ENCODE data around the gene KLC1. TPM values are rescaled to one million over a fixed set of nuclear protein-coding genes. Genes with fewer than 3 reads are reported as not detected.
A peak's percentile ranks its signal among the peaks of the same experiment; 100 is the strongest.
"Not testable (repeated sequence)": the region's sequence is repeated elsewhere in the genome, so short reads cannot be mapped to it uniquely, and the experiment has no call there.

Gene KLC1
- total RNA-seq, result 100 to 1,000 TPM; 102 to 127 (median 110) TPM

DNA sequence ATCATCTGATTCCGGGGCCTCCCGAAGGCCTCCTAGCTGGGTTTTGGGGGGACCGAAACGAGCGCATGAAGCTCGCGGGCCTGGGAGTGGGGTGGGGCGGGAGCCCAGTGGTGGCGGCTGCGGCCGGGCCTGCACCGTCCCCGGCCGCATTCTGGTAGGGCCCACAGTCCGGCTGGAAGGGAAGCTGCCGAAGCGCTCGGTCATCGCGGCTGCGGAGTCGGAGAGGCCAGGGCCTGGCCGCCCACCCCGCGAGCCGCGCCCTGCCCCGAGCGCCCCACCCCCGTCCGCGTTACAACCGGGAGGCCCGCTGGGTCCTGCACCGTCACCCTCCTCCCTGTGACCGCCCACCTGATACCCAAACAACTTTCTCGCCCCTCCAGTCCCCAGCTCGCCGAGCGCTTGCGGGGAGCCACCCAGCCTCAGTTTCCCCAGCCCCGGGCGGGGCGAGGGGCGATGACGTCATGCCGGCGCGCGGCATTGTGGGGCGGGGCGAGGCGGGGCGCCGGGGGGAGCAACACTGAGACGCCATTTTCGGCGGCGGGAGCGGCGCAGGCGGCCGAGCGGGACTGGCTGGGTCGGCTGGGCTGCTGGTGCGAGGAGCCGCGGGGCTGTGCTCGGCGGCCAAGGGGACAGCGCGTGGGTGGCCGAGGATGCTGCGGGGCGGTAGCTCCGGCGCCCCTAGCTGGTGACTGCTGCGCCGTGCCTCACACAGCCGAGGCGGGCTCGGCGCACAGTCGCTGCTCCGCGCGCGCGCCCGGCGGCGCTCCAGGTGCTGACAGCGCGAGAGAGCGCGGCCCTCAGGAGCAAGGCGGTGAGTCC, at the start of gene KLC1:
Gene KLC1, plus strand, starts transcription at position 528 of the 819 bp plus-strand sequence. CDS start 25,354 bp downstream, outside the sequence.
- Mint-ChIP-seq H3K36me3 (ENCODE audit: insufficient read depth) (peaks cover 2% of the 10 kb centered on the region), H3K4me3 (peak within 1 kb of the TSS; percentile 91), H3K9me3 (no peaks in the 10 kb centered on the region), H3K27me3 (ENCODE audit: low read depth) (no peaks in the 10 kb centered on the region), H3K4me1 (ENCODE audit: low read depth) (peaks cover 42% of the 10 kb centered on the region)
- DNase-seq (peak; percentile 82), ATAC-seq (peak; percentile 80 to 81)

DNA sequence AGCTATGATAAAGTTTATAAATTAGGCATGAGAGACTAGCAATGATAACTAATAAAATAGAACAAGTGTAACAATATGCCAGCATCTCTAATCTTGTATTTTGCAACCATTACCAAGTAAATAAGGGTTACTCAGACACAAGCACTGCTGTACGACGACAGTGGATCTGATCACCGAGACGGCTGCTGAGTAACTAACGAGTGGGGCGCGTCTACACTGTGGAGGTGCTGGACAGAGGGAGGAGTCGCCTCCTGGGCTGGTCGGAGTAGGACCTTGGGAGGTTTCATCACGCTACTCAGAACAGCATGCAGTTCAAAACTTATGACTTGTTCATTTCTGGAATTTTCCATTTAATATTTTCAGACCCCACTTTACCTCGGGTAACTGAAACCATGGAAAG, 47.8 kb upstream of the KLC1 start:
- no peak for DNase-seq
- peaks cover 12% of the 10 kb centered on the region for H3K36me3 Mint-ChIP-seq (ENCODE audit: insufficient read depth)
- no peaks in the 10 kb centered on the region for H3K4me1 Mint-ChIP-seq (ENCODE audit: low read depth)
- ATAC-seq, result no peak
- no peaks in the 10 kb centered on the region for H3K27me3 Mint-ChIP-seq (ENCODE audit: low read depth)
- no peaks in the 10 kb centered on the region for H3K9me3 Mint-ChIP-seq
- H3K4me3 Mint-ChIP-seq, result no peak overlapping the region

DNA sequence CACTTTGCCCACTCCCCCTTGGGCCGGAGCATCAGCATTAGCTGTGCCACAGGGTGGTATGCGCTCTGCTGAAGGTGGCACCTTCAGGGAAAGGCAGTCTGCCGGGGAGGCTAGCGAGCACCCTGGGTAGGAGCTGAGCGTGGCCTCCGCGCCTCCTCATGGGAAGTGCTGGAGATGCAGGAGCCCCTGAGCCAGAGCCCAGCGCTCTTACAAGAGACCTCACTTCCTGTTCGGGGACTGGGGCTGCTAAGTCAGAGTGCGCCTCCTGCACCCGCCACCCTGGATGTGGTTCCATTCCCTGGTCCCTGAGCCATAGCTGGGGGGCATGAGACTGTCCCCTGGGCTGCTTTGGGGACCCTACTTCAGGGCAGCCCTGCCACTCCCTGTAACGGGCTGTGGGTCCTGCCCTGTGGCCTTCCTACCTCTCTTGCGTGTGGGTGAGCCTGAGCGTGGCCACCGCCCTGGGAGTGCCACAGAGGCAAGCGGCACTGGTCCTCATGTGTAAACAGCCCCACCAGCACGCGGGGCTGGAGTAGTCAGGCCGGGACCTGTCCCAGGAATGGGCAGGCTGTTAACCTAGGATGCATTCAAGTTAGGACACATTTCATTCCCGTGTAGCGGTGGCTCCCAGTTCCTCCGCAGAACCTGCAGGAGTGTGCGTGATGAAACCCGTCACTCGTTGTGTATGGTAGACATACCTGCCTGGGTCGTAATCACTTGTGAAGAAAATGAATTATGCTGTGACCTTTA, 46.9 kb upstream of the KLC1 start:
- Mint-ChIP-seq H3K36me3 (ENCODE audit: insufficient read depth) (peaks cover 15% of the 10 kb centered on the region), H3K4me1 (ENCODE audit: low read depth) (no peaks in the 10 kb centered on the region), H3K27me3 (ENCODE audit: low read depth) (no peaks in the 10 kb centered on the region), H3K9me3 (no peaks in the 10 kb centered on the region), H3K4me3 (no peak overlapping the region)
- DNase-seq (no peak), ATAC-seq (no peak)

DNA sequence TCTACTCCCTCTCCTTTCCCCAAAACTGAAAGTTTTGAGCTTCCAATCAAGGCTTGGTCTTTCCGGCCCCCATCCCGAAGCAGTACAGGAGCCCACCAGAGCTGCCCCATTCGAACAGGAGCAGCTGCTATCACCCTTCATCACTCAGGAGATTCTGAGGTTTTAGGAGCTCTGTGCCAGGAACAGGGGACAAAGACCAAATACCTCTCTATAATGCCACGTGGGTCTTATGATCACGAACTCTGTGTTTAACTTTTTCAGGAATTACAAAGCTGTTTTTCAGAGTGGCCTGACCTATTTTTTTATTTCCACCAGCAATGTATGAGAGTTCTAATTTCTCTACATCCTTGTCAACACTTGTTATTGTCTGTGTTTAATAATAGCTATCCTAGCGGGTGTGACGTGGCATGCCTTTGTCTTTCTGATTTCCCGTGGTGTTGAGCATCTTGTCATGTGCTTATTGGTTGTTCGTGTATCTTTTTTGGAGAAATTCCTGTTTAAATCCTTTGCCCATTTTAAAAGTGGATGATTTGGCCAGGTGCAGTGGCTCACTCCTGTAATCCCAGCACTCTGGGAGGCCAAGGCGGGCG, 44.6 kb upstream of the KLC1 start:
- DNase-seq (no peak), ATAC-seq (no peak)
- Mint-ChIP-seq H3K27me3 (ENCODE audit: low read depth) (no peaks in the 10 kb centered on the region), H3K4me3 (no peak overlapping the region), H3K4me1 (ENCODE audit: low read depth) (no peaks in the 10 kb centered on the region), H3K36me3 (ENCODE audit: insufficient read depth) (peaks cover 20% of the 10 kb centered on the region), H3K9me3 (no peaks in the 10 kb centered on the region)

DNA sequence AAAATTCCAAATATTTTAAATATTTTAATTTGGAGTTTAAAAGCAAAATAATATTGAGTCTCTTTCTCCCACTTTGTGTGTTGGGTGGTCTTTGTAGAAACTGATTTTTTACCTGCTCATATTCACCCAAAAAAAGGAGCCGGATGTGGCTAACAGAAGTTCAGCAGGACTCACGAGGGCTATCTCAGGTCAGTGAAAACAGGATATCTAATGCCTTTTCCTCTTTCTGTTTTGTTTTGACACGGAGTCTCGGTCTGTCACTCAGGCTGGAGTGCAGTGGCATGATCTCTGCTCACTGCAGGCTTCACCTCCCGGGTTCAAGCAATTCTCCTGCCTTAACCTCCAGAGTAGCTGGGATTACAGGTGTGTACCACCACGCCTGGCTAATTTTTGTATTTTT, 35.4 kb upstream of the KLC1 start:
- Mint-ChIP-seq H3K4me1 (ENCODE audit: low read depth) (peaks cover 3% of the 10 kb centered on the region), H3K36me3 (ENCODE audit: insufficient read depth) (peaks cover 6% of the 10 kb centered on the region), H3K27me3 (ENCODE audit: low read depth) (no peaks in the 10 kb centered on the region), H3K9me3 (no peaks in the 10 kb centered on the region), H3K4me3 (no peak overlapping the region)
- no peak for DNase-seq
- peak; percentile 18 to 52 for ATAC-seq

DNA sequence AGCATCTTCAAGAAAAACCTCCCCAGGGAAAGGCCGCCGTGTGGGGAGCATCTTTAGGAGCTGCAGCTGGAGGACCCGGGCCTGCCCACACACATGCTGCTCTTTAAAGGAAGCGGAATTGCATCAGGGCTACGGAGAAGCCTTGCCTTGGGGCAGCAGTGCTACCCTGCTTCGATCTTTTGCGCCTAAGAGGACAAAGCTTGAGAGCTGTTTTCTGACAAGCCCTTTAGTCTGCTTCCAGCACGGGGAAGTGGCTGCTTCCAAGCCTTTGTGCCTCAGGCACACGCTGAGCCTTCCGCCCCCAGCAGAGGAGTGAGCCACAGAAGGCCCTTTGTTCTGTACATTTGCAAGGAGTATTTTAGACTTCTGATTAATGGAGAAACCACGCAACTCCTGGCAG, 34.7 kb upstream of the KLC1 start:
- Mint-ChIP-seq H3K4me3 (no peak overlapping the region), H3K4me1 (ENCODE audit: low read depth) (peaks cover 3% of the 10 kb centered on the region), H3K27me3 (ENCODE audit: low read depth) (no peaks in the 10 kb centered on the region), H3K9me3 (no peaks in the 10 kb centered on the region), H3K36me3 (ENCODE audit: insufficient read depth) (peaks cover 1% of the 10 kb centered on the region)
- DNase-seq, result no peak
- ATAC-seq, result no peak

DNA sequence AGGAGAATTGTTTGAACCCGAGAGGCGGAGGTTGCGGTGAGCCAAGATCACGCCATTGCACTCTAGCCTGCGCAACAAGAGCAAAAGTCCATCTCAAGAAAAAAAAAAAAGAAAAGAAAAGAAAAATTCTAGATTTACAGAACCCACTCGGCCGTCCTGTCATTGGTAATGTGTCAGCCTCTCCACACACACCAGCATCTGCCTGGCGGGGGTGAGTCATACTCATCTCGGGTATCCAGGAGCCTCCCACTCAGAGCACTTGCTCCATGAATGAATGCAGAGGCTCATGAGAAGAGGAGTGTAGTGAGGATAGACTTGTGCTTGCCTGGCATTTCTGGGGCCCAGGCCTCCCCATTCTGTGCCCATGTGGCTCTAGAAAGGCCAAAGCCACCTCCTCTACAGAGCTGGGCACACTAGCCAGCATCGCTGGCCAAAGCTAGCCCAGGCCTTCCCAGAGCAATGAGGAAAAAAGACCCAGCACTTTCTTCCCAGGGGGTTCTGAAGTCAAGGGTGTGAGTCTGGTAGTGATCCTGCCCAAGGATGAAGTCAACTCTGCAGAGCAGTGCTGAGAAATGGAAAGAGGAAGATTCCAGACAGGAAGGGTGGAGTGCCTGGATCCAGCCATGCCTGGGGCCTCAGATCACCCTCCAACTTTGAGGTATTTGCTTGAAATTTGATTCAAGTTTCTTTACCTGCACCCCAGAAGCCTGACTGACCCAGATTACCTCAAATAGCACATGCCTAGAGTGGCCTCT, 31.2 kb upstream of the KLC1 start:
- Mint-ChIP-seq H3K4me3 (no peak overlapping the region), H3K36me3 (ENCODE audit: insufficient read depth) (no peaks in the 10 kb centered on the region), H3K4me1 (ENCODE audit: low read depth) (peaks cover 3% of the 10 kb centered on the region), H3K9me3 (no peaks in the 10 kb centered on the region), H3K27me3 (ENCODE audit: low read depth) (no peaks in the 10 kb centered on the region)
- DNase-seq (no peak), ATAC-seq (no peak)

DNA sequence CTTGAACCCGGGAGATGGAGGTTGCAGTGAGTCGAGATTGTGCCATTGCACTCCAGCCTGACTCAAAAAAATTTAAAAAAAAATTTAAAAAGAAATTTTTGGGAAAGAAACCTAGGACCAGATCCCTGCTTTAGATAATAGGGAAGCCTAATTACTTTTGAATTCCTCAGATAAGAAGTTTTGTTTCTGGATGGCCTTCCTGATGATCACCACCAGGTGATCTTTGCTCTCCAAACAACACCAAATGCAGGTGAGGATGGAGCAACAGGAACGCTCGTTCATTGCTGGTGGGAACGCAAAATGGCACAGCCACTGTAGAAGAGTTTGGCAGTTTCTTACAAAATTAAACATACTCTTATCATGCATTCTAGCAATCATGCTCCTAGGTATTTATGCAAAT, 28.5 kb upstream of the KLC1 start:
- Mint-ChIP-seq H3K27me3 (ENCODE audit: low read depth) (no peaks in the 10 kb centered on the region), H3K4me1 (ENCODE audit: low read depth) (no peaks in the 10 kb centered on the region), H3K9me3 (no peaks in the 10 kb centered on the region), H3K4me3 (no peak overlapping the region), H3K36me3 (ENCODE audit: insufficient read depth) (no peaks in the 10 kb centered on the region)
- DNase-seq, result no peak
- no peak for ATAC-seq

DNA sequence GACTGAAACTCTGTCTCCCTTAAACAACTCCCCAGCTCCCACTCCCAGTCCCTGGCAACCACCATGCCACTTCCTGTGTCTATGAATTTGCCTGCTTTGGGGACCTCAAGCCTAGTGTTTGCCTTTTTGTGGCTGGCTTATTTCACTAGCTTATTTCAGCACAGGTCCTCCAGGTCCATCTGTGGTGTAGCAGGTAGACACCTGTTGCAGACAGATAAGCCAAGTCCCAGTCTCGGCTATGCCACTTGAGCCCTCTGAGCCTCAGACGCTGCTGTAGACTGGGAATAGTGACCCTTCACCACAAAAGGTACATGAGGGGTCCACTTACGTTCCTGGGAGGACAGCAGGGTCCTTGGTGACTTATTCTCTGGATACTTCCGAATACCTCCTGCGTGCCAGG, 24.4 kb upstream of the KLC1 start:
- ATAC-seq, result no peak
- DNase-seq, result no peak
- no peaks in the 10 kb centered on the region for H3K9me3 Mint-ChIP-seq
- peaks cover 18% of the 10 kb centered on the region for H3K4me1 Mint-ChIP-seq (ENCODE audit: low read depth)
- peaks cover 4% of the 10 kb centered on the region for H3K27me3 Mint-ChIP-seq (ENCODE audit: low read depth)
- H3K4me3 Mint-ChIP-seq, result no peak overlapping the region
- H3K36me3 Mint-ChIP-seq (ENCODE audit: insufficient read depth), result no peaks in the 10 kb centered on the region

DNA sequence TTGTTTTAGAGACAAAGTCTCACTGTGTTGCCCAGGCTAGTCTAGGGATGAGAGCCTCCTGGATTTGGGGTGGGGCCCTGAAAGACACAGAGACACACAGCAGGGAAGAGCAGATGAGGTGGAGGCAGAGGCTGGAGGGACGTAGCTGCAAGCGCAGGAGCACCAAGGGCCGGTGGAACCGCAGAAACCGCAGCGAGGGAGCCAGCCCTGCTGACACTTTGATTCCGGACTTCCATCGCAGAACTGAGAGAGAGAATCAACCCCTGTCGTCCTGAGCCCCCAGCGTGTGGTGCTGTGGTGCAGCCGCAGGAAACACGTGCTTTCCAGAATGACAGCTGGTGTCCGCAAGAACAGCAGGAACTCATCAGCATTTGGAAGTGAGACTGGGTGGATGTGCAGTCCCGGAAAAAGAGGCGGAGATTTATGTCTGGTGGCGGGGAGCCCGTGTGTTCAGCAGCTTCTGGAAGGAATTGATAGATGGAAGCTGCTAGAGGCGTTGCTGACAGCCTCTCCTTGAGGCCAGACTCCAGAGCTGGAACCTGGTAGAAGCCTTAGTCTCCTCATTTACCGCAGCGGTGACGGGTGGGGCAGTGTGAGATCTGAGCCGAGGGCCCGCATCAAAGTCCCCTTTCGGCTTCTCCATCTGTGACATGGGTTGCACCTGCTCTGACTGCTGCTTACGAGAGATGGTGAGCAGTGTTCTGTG, 21.9 kb upstream of the KLC1 start:
- Mint-ChIP-seq H3K36me3 (ENCODE audit: insufficient read depth) (no peaks in the 10 kb centered on the region), H3K4me3 (peak overlapping the region; percentile 73), H3K27me3 (ENCODE audit: low read depth) (peaks cover 4% of the 10 kb centered on the region), H3K9me3 (peaks cover 7% of the 10 kb centered on the region), H3K4me1 (ENCODE audit: low read depth) (peaks cover 18% of the 10 kb centered on the region)
- DNase-seq, result peak; percentile 27
- ATAC-seq, result peak; percentile 74 to 84

DNA sequence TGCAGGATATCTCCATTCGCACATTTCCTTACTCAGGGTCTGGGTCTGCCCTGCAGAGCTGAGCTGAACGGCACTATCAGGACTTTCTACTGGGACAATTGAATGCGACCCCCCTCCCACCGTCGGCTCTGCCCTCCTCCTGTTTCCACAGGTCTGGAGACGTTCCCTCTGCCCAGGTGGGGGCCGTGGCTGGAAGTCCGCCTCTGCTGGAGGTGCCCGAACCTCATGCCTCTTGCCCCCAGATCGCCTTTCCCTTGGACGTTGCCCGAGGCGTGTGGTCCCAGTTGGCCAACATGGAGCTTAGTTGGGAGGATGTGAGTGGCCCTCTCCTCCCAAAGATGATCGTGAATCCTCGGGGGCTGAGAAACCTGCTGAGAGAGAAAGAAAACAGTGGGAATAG, 21.2 kb upstream of the KLC1 start:
- DNase-seq, result no peak
- H3K4me3 Mint-ChIP-seq, result peak overlapping the region; percentile 73
- H3K9me3 Mint-ChIP-seq, result peaks cover 7% of the 10 kb centered on the region
- H3K4me1 Mint-ChIP-seq (ENCODE audit: low read depth), result peaks cover 18% of the 10 kb centered on the region
- H3K27me3 Mint-ChIP-seq (ENCODE audit: low read depth), result peaks cover 4% of the 10 kb centered on the region
- ATAC-seq, result peak; percentile 12 to 23
- H3K36me3 Mint-ChIP-seq (ENCODE audit: insufficient read depth), result no peaks in the 10 kb centered on the region

DNA sequence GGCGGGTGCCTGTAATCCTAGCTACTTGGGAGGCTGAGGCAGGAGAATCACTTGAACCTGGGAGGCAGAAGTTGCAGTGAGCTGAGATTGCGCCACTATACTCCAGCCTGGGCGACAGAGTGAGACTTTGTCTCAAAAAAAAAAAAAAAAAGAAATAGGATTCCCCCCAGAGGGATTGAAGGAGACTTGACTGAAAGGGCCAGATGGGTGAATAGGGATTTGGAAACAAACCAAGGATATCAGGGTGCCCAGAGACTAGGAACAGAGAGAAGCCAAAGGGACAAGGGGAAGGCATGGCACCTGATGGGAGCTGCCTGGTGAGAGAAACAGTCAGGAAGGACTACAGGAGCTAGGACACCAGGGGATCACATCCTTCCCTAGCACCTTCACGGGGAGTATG, 19.9 kb upstream of the KLC1 start:
- H3K4me3 Mint-ChIP-seq; H3K27me3 Mint-ChIP-seq (ENCODE audit: low read depth); DNase-seq; H3K9me3 Mint-ChIP-seq; ATAC-seq; H3K36me3 Mint-ChIP-seq (ENCODE audit: insufficient read depth): not testable (repeated sequence)
- H3K4me1 Mint-ChIP-seq (ENCODE audit: low read depth), result peaks cover 18% of the 10 kb centered on the region

DNA sequence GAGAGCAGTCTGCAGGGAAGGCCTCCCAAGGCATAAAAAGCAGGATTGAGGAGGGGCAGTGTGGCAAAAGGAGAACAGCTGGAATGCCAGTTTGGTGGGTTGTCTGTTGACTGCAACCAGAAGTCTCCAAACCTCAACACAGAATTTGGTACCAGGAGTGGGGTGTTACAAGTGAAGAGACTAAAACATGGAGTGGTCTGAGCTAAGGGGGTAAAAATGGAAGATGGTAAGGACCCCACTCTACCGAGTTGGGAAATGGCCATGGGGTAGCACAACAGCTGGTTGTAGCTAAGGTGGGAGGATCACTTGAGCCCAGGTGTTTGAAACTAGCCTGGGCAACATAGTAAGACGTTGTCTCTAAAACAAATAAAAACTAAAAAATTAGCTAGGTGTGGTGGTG, 17.8 kb upstream of the KLC1 start:
- Mint-ChIP-seq H3K4me1 (ENCODE audit: low read depth) (peaks cover 18% of the 10 kb centered on the region), H3K27me3 (ENCODE audit: low read depth) (peaks cover 4% of the 10 kb centered on the region), H3K36me3 (ENCODE audit: insufficient read depth) (no peaks in the 10 kb centered on the region), H3K4me3 (no peak overlapping the region), H3K9me3 (peaks cover 7% of the 10 kb centered on the region)
- ATAC-seq, result no peak
- DNase-seq, result no peak

DNA sequence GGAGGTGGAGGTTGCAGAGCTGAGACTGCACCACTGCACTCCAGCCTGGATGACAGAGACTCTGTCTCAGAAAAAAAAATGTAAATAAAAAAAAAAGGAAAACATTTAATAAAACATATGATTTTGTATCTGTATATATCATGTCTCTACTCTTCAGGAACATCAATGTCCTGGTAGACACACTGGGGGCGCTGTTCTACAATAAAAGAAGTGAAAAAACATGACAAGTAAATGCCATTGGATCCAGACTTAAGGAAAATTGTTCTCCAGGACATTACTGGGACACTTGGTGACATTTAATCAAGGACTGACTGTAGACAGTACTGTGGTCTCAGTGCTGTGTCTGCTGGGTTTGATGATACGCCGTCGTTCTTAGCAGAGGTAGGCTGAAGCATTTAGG, 15.5 kb upstream of the KLC1 start:
- Mint-ChIP-seq H3K27me3 (ENCODE audit: low read depth) (peaks cover 3% of the 10 kb centered on the region), H3K9me3 (peaks cover 7% of the 10 kb centered on the region)

More for the DNA sequence above, 15.5 kb upstream of the KLC1 start:
- no peak overlapping the region for H3K4me3 Mint-ChIP-seq
- ATAC-seq (no peak), DNase-seq (no peak)
- no peaks in the 10 kb centered on the region for H3K36me3 Mint-ChIP-seq (ENCODE audit: insufficient read depth)
- H3K4me1 Mint-ChIP-seq (ENCODE audit: low read depth), result no peaks in the 10 kb centered on the region

All from activated T-cell treated with anti-CD3 and anti-CD28 coated beads, Interleukin-2, amount 50 U/mL, for 4 hours (primary cell).